Cardiac fibroblast (primary cell): ENCODE results near the gene GRIK3.

ENCODE experiments used
- DNase-seq, 2 donors: peaks; one replicate each; pipeline versions ENCODE4 v3.0.0 to v3.0.0-alpha.2; 2010; ENCODE audit warnings: low read depth in 2 of 2
- H3K4me3 ChIP-seq, 2 donors: replicated peaks in 1 of 2; 1 replicate in 1 of 2; 2 replicates in 1 of 2; pipeline ENCODE4 v1.5.1; 2011; ENCODE audit warnings: low read depth in 2 of 2, low read length in 2 of 2, mild to moderate bottlenecking in 2 of 2, moderate library complexity in 1 of 2
- CTCF ChIP-seq: IDR thresholded peaks from one replicate; pipeline ENCODE4 v1.5.1; 2011; ENCODE audit warnings: low read depth, mild to moderate bottlenecking, low read length, inconsistent platforms

Gene GRIK3

GRCh38 chr1:37059346-37059745, 25.0 kb upstream of the GRIK3 start:
- TF ChIP-seq CTCF, result no peak
- no peak for DNase-seq
- H3K4me3 ChIP-seq, result no peak overlapping the region

GRCh38 chr1:37058424-37058988, 24.2 kb upstream of the GRIK3 start:
- TF ChIP-seq CTCF, result no peak
- H3K4me3 ChIP-seq, result no peak overlapping the region
- no peak for DNase-seq

- H3K4me3 ChIP-seq, result no peak overlapping the region
- no peak for DNase-seq
- TF ChIP-seq CTCF, result no peak
Measured at GRCh38 chr1:37056325-37056724, 22.0 kb upstream of the GRIK3 start.

- no peak for TF ChIP-seq CTCF
- H3K4me3 ChIP-seq, result no peak overlapping the region
- no peak for DNase-seq
Measured at GRCh38 chr1:37055631-37056030, 21.3 kb upstream of the GRIK3 start.

- TF ChIP-seq CTCF, result no peak
- DNase-seq, result no peak
- no peak overlapping the region for H3K4me3 ChIP-seq
Measured at GRCh38 chr1:37053173-37053572, 18.9 kb upstream of the GRIK3 start.

GRCh38 chr1:37052120-37052519, 17.8 kb upstream of the GRIK3 start:
- no peak overlapping the region for H3K4me3 ChIP-seq
- no peak for TF ChIP-seq CTCF
- no peak for DNase-seq

GRCh38 chr1:37051346-37051745, 17.0 kb upstream of the GRIK3 start:
- H3K4me3 ChIP-seq, result no peak overlapping the region
- TF ChIP-seq CTCF, result no peak
- no peak for DNase-seq
